ENCODE results near the gene CIART.

CIART gene

DNA sequence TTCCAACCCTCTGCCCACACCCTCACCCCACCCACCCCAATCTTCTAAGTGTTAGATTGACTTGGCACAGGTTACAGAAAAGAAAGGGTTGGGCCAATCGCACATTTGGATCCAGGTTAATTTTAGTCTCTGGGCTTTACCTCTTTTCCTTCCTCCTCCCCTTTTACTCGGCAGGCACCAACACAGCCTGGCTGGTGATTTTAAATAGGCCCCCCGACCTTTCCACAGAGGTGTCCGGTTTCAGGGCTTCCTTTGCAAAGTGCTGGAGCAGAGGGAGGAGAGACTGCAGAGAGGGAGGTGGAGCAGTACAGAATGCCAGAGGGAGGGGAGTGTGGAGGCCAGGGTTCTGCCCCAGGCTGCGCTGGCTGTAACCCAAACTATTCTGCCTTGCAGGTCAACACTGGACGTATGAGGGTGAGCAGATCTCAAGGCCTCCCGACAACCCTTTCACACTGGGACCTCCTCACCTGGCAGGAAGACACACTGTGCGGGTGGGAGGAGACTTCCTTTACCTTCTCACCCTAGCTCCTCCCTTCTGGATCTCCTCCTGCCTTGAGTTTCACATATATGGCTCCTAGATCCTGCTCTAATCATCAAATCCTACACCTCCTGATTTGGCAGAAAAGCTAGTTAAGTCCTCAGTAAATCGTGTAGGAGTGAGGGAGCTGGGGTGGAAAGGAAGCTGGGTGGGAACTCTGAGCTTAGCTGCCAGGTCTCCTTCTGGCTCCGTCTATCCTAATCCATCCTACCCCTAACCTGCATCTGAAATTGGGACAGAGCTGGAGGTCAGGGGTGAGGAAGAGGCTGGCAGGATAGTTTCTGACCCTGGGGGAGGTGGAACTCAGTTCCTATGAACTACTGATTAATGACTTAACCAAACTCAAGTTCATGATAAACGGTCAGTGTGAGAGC is 22.3 kb upstream of the CIART start:
- no peak for DNase-seq (ENCODE audit: insufficient read length, low spot score)
- FAIRE-seq = no peak

DNA sequence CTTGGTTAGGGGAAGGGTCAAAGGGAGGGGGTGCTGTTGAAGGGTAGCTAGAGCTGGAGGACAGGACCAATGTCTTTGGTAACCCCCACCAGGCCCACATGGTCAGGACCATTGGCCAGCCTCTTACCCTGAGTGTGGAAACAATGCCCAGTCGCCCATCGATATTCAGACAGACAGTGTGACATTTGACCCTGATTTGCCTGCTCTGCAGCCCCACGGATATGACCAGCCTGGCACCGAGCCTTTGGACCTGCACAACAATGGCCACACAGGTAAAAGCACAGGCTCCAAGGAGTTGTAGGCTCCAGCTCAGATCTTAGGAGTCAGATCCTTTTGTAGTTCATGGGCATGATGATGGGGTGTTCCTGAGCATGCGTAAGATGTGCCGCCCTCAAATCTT is 21.0 kb upstream of the CIART start:
- FAIRE-seq = no peak

DNA sequence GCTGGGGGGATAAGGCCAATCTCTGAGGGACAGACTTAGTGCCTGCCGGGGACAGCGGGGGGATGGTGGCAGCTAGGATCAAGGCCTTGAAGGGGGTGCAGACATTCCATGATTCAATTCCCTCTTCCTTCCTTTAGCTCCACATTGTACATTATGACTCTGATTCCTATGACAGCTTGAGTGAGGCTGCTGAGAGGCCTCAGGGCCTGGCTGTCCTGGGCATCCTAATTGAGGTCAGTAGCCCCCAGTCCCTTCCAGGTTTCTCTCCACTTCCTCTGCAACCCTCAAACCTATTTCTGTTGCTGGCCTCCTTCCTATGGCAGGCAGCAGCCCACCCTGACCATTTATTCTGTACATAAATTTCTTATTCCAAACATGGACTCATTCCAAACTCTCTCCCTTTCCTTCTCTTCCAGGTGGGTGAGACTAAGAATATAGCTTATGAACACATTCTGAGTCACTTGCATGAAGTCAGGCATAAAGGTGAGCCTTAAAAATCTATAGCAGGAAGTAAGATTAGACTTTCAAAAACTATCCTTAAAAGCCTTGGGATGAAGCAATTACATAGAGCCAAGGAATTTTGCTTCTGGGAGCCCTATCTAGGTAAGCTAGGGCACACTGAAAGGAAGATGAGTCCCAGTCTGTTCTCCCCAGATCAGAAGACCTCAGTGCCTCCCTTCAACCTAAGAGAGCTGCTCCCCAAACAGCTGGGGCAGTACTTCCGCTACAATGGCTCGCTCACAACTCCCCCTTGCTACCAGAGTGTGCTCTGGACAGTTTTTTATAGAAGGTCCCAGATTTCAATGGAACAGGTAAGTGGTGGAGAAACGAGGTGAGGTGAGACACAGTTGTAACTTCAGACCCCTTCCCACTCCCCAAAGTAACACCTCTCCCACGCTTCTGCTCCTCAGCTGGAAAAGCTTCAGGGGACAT is 19.7 kb upstream of the CIART start:
- DNase-seq (ENCODE audit: insufficient read length, low spot score) (no peak), FAIRE-seq (no peak)

More for the DNA sequence above, 21.0 kb upstream of the CIART start:
- no peak for DNase-seq (ENCODE audit: insufficient read length, low spot score)

DNA sequence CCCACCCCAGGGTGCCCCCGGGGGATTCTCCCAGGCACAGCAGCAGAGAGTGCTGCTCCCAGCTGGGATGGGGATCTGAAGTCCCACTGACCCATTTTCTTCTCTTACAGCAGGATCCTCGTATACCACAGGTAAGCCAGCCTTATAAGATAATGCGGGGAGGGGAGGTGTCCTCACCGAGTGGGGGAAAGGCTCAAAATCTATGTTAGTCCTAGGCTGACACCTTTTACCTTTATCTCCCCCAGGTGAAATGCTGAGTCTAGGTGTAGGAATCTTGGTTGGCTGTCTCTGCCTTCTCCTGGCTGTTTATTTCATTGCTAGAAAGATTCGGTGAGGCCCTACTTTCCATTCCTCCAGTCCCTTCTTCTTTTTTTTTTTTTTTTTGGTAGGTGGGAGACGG is 18.8 kb upstream of the CIART start:
- FAIRE-seq (no peak), DNase-seq (ENCODE audit: insufficient read length, low spot score) (no peak)

DNA sequence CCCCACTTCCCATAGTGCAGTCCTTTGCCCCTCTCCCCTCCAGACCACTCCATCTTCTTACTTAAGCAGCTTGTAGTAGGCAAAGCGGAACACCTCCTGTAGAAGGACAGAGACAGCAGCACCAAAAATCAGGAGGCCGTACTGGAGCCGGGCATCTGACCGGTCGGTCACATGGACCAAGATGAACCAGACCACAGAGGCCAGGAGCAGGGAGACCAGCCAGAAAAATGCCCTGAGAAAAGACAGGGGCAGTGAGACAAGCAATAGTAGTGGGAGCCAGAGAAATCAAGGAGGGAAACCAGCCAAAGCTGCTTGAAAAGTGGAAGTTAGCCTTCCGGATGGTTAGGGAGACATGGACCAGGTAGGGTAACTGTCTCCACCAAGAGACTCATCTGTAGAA is 14.5 kb upstream of the CIART start:
- no peak for DNase-seq (ENCODE audit: insufficient read length, low spot score)
- FAIRE-seq = no peak

DNA sequence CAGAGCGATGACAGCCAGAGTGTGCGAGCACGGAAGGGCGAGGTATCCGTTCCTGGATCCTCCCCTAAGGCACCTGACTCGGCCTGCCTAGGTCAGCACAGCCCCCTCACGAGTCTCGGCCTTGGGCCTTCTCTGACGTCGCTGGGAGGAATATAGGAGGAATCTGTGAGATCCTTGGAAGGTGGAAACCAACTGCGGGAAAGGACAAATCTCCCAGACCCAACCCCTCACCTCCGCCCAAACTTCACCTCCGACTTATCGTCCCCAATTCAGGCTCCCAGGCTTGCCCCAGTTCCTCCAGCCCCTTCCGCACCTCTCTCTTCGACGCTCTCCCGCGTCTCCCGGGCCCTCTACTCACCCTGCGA is 14.0 kb upstream of the CIART start:
- FAIRE-seq = peak; percentile 64

DNA sequence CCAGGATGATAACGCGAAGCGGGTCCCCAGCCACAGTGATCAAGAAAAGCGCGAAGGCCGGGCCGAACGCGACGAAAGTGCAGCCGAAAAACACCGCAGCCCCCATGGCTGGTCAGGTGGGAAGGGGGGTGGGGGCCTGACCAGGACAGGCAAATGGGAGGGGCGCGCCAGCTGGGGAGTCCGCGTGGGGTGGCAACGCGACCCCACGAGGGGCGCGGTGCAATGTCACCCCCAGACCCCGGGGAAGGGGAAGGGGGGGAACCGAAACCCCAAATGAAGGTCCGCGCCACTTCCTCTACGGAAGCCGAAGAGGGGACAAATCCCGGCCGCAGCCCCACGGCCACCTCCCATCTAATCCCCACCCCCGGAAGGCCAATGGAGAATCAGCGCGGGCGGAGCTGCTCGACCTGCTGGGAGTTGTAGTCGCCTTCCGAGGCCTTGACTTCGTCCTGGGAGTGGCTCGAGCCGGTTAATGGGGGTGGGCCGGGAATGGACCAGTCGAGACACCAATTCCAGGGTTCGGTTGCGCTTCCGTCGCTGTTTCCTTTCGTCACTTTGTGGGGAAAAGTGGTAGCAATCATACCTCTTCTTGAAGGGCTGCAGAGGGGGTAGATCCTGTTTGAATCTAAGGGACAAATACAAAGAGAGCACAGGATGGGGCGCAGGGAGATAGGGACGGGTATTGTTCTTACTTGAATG is 13.5 kb upstream of the CIART start, which contains the start of gene APH1A:
APH1A (minus strand) TSS at position 312 of the 699 bp plus-strand sequence; CDS start at position 106, 206 bp downstream.
- DNase-seq (ENCODE audit: insufficient read length, low spot score) (peak; percentile 88), FAIRE-seq (peak; percentile 91)

More for the DNA sequence above, 14.0 kb upstream of the CIART start:
- DNase-seq (ENCODE audit: insufficient read length, low spot score) = no peak

DNA sequence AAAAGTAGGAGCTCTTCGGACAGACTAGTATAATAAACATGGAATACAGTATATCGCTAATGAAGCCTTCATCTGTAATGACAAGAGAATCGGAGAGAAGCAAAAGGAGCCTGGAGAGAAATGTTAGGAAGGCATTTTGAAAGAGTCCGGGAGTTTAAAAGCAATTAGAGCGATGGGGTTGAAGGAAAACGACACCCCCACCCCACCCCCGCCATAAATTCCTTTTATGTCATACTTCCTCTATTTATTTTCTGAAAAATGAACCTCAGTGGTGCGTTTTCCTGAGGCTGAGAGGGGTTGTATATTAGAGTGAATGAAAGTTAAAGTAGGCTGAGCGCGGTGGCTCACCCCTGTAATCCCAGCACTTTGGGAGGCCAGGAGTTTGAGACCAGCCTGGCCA is 12.9 kb upstream of the CIART start:
- DNase-seq (ENCODE audit: insufficient read length, low spot score) (no peak), FAIRE-seq (no peak)

DNA sequence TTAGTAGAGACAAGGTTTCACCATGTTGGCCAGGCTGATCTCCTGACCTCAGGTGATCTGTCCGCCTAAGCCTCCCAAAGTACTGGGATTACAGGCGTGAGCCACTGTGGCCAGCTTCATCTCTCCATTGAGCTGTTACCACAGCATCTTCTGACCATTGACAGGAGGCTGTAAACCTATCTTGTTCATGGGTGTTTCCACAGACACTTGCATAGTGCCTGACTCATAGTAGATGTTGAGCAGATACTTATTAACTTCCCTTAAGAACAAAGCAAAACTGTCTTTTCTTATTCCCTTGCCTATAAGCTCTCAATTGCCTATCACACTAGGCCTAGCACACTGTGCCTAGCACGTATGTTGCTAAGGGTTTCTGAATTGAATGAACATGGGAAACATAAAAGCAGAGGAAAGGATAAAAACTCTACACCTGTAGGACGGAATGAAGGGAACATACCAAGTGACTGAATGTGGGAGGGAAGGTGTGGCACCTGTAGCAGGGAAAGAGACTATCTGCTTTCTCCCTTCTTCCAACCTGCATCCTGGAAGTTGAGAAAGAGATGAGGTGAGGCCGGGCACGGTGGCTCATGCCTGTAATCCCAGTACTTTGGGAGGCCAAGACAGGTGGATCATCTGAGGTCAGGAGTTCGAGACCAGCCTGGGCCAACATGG is 10.9 kb upstream of the CIART start:
- DNase-seq (ENCODE audit: insufficient read length, low spot score) (no peak), FAIRE-seq (no peak)

DNA sequence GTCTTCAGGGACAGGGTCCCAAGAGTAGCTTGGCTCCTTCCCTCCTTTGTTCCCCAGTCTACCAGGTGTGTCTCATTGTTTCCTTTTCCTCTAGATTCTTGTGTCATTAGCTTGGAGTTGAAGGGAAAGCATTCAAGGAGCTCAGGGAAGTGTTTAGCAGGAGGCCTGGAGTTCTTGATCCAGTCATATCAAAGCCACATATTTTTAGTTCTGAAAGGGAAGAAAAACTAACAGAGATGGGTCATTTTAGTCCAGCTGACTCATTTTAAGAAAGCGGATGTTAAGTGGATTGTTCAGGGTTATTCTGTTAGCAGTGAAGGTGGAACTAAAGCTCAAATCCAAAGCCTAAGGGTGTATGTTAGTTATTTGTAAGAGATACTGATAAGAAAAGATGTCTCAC is 9.0 kb upstream of the CIART start:
- FAIRE-seq (peak; percentile 42), DNase-seq (ENCODE audit: insufficient read length, low spot score) (no peak)

DNA sequence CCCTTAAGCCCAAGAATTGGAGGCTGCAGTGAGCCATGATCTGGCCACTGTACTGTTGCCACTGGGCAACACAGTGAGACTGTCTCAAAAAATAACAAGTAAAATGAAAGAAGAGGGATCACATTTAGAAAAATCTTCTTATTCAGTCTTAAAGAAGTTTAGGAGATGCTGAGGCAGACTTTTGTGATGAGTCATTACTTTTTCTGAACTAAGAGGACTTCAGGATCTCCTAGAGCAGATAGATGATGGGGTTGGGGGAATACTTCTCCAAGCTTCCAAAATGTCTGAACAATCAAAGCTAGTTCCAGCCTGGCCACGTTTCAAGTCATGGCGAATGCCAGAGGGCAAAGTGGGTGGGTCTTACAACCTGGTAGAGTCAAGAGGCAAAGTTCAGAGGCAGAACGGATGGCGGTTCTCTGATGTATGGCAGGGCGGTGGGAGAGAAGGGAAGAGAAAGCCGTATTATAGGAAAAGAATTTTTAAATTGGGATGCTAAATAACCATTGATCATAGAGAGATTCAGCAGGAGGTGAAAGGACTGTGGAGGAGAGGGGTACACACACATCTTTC is 2.1 kb upstream of the CIART start:
- FAIRE-seq (no peak), DNase-seq (ENCODE audit: insufficient read length, low spot score) (no peak)

DNA sequence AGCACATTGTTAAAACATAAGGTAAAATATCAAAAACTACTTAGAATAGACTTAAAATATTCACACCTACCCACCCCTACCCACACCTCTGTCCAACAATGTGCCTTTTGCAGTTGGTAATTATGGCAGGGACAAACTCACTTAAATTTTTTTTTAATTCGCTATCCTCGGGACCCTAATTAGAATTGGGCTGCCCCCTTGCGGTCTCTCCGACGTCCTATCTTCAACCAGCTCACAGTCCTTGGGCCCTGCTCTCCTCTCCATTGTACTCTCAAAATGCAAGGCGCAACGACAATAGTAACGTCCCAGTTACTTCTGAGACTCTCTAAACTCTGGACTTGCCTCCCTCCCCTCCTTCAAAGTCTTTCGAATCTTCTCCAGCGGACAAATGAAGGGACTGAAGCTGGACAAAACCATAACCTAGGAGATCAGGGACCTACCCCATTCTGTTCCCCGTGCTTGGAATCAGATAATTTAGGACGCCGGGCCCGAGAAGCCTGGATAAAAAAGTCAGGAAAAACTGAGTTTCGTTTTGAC is 1.1 kb upstream of the CIART start:
- no peak for FAIRE-seq

DNA sequence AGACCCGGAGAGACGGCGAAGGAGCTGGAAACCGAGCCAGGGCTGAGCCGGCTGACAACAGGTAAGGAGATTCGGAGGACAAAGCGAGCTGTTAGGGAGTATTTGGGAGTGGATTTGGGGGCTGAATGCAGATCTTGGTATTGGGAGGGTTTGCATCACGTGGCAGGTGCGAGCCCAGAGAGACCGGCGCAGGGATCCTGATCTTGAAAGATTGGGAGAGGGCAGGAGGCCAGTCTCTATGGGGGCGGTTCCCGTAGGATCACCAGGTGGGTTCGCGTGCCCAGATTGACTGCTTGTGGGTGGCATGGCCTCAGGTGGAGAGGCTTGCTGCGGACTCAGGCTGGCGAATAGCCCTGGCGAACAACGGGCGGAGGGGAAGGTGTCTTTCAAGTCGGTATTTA is 204 bp downstream of the CIART start:
- FAIRE-seq = no peak
- DNase-seq (ENCODE audit: insufficient read length, low spot score) = no peak

More for the DNA sequence above, 1.1 kb upstream of the CIART start:
- no peak for DNase-seq (ENCODE audit: insufficient read length, low spot score)

DNA sequence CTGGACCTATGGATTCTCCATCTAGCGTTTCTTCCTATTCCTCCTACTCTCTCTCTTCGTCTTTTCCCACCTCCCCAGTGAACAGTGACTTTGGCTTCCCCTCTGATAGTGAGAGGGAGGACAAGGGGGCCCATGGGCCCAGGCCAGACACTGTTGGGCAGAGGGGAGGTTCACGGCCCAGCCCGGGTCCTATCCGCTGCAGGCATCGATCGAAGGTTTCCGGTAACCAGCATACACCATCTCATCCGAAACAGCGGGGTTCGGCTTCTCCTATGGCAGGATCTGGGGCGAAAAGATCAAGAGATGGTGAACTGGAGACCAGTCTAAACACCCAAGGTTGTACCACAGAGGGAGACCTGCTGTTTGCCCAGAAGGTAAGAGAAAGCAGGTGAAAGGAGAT is 906 bp downstream of the CIART start:
- no peak for FAIRE-seq

DNA sequence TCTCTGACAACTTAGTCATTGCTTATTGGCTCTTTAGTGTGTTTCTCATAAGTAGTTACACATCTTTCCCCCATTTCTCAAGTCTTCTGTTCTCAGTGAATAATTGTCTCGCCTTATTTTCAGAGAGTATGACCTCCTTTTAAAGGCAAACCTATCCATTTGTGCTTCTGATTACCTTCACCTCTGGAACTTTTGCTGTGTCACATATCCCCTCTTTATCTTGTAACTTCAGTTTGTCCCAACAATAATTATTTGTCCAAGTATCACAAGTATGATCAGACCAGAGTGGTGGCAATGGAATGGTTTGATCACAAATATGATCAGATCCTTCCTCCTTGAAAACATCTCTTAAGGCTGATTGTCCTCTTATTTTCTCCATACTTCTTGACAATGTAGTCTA is 6.0 kb downstream of the CIART start:
- FAIRE-seq (no peak), DNase-seq (ENCODE audit: insufficient read length, low spot score) (no peak)

More for the DNA sequence above, 906 bp downstream of the CIART start:
- DNase-seq (ENCODE audit: insufficient read length, low spot score) = no peak

DNA sequence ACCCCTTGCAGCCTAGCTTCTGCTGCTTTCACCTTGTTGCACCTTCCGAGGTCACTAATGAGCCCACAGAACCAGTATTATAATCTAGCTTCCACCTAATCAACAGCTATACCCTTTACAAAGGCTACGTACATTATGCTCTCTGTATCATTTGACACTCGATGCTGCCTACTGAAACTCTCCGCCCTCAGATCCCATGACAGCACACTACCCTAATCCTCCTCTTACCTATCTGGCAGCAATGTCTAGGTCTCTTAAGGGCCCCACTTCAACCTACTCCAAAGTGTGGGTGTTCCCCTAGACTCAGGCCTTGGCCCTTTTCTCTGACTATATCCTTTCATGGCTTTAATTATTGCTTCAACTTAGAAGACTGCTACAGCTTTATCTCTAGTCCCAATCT is 6.5 kb downstream of the CIART start:
- FAIRE-seq = no peak
- no peak for DNase-seq (ENCODE audit: insufficient read length, low spot score)

DNA sequence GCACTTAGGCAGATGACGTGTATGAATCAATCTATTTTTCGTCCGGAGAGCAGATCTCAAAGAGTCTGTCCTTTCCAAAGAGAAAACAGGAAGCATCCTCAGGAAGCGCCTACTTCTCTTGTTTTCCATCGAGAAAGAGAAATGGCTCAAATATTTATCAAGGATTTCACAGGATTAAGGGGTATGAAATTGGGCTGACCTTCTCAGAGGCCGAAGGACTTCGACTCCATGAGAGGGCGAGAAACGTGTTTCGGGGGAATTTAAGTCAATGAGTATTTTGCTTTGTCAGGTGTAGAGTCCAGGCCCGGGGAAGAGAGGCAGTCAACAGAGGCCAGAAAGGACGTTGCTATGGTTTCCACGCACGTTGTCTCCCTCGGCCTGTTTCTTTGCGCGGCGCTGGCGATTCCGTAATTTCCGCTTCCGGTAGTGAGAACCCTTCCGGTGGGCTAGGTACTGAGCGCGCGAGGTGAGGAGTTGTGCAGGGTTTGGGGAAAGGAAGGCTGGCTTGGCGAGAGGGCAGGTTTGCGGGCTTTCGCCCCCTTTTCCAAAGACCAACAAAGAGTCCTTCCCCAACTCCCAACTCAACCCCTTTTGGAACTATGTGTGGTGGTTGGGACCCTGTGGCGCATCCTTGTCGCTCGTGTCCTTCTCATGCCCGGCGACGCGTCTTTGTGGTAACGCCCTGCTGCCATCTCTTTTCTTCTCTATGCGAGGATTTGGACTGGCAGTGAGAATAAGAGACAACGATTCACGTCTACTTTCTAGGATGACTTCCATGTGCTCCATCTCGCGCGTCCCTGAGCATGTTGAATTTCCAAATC is 11.3 kb downstream of the CIART start, which contains the start of gene MRPS21:
MRPS21 (plus strand) TSS at position 429 of the 821 bp plus-strand sequence. CDS start 506 bp downstream, outside the sequence.
- peak; percentile 88 for DNase-seq (ENCODE audit: insufficient read length, low spot score)
- FAIRE-seq = peak; percentile 99

DNA sequence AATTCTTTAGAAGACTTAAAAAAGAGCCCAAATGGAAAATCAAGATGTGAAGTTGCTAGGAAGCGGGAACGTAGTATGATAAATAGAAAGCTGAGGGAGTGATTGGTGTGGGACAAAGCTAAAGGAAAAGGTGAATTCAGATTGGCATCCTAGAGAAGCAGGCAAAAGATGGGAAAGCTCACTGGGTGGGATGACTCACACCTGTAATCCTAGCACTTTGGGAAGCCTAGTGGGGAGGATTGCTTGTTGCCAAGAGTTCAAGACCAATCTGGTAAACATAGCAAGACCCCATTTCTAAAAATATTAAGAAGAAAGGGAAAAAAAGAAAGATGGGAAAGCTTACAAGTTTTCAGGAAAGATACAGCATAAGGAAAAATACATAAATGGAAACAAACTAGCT is 13.1 kb downstream of the CIART start:
- DNase-seq (ENCODE audit: insufficient read length, low spot score) (no peak), FAIRE-seq (no peak)

DNA sequence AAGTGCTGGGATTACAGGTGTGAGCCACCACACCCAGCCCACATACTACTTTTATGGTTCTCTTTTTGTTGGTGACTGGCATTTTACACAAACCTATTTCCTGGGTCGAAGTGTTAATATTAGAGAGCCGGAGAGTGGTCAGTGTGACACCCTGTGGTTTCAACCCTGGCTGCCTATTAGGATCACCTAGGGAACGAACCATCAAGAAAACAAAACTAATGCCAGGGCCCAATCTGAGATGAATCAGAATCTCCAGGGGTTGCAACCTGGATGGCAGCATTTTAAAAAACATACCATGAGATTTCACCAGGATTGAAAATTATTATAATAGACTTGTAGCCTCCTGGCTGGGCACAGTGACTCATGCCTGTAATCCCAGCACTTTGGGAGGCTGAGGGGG is 17.4 kb downstream of the CIART start:
- FAIRE-seq = no peak
- no peak for DNase-seq (ENCODE audit: insufficient read length, low spot score)
